H9 (cell line): ENCODE measurements around the gene WHRN. TPM values are rescaled to one million over a fixed set of nuclear protein-coding genes. Genes with fewer than 3 reads are reported as not detected.

ENCODE experiments used
- DNase-seq: peaks from one replicate; pipeline ENCODE4 v3.0.0-alpha.2; 2017
- H2AFZ ChIP-seq: one replicate; pipeline ENCODE4 v1.6.1; 2013; ENCODE audit warnings: mild to moderate bottlenecking, low read length, control low read depth, moderate library complexity
- H2AK5ac ChIP-seq: 2 replicates; pipeline ENCODE4 v1.6.1; 2013; ENCODE audit warnings: low read length, control low read depth, mixed read lengths; ENCODE audit not compliant: insufficient read length
- H2BK120ac ChIP-seq: one replicate; pipeline ENCODE4 v1.6.1; 2013; ENCODE audit warnings: low read depth, mild to moderate bottlenecking, low read length, control low read depth, inconsistent platforms; ENCODE audit not compliant: poor library complexity, severe bottlenecking
- H2BK12ac ChIP-seq: 2 replicates; pipeline ENCODE4 v1.6.1; 2013; ENCODE audit warnings: low read length, control low read depth, mixed read lengths, low read depth; ENCODE audit not compliant: insufficient read length
- H2BK15ac ChIP-seq: 2 replicates; pipeline ENCODE4 v1.6.1; 2013; ENCODE audit warnings: low read depth, low read length, control low read depth
- H2BK20ac ChIP-seq: one replicate; pipeline ENCODE4 v1.6.1; 2013; ENCODE audit warnings: low read depth, mild to moderate bottlenecking, low read length, control low read depth, inconsistent platforms; ENCODE audit not compliant: poor library complexity, severe bottlenecking
- H2BK5ac ChIP-seq: 2 replicates; pipeline ENCODE4 v1.6.1; 2013; ENCODE audit warnings: low read length, control low read depth, mixed read lengths; ENCODE audit not compliant: insufficient read length
- H3K14ac ChIP-seq: 2 replicates; pipeline ENCODE4 v1.6.1; 2013; ENCODE audit warnings: low read length, control low read depth; ENCODE audit not compliant: insufficient read depth
- H3K18ac ChIP-seq: 2 replicates; pipeline ENCODE4 v1.6.1; 2013; ENCODE audit warnings: low read depth, mild to moderate bottlenecking, mixed read lengths, low read length, control low read depth; ENCODE audit not compliant: insufficient read length
- H3K23ac ChIP-seq: 2 replicates; pipeline ENCODE4 v1.6.1; 2013; ENCODE audit warnings: low read length, control low read depth, mixed read lengths, low read depth; ENCODE audit not compliant: insufficient read length
- H3K23me2 ChIP-seq: 2 replicates; pipeline ENCODE4 v1.6.1; 2013; ENCODE audit warnings: low read depth, mild to moderate bottlenecking, mixed read lengths, low read length, control low read depth; ENCODE audit not compliant: insufficient read length, poor library complexity, severe bottlenecking
- H3K27ac ChIP-seq: 2 replicates; pipeline ENCODE4 v1.5.1; 2013; ENCODE audit warnings: low read length, control low read depth, mixed read lengths, low read depth; ENCODE audit not compliant: insufficient read length
- H3K27me3 ChIP-seq: 2 replicates; pipeline ENCODE4 v1.6.1; 2013; ENCODE audit warnings: low read length, control low read depth, inconsistent platforms; ENCODE audit not compliant: insufficient read depth
- H3K4ac ChIP-seq: 2 replicates; pipeline ENCODE4 v1.6.1; 2013; ENCODE audit warnings: low read depth, mild to moderate bottlenecking, control low read depth, inconsistent platforms, low read length, moderate library complexity
- H3K4me1 ChIP-seq: 2 replicates; pipeline ENCODE4 v1.6.1; 2013; ENCODE audit warnings: low read length, control low read depth, inconsistent platforms; ENCODE audit not compliant: insufficient read depth
- H3K4me2 ChIP-seq: 2 replicates; pipeline ENCODE4 v1.6.1; 2013; ENCODE audit warnings: low read length, control low read depth, mixed read lengths; ENCODE audit not compliant: insufficient read length, insufficient read depth
- H3K56ac ChIP-seq: 2 replicates; pipeline ENCODE4 v1.6.1; 2013; ENCODE audit warnings: low read depth, mild to moderate bottlenecking, mixed read lengths, low read length, control low read depth; ENCODE audit not compliant: insufficient read length
- H3K79me1 ChIP-seq: 2 replicates; pipeline ENCODE4 v1.6.1; 2013; ENCODE audit warnings: low read depth, mild to moderate bottlenecking, moderate library complexity, low read length, control low read depth, inconsistent platforms; ENCODE audit not compliant: insufficient read depth, poor library complexity, severe bottlenecking
- H3K79me2 ChIP-seq: 2 replicates; pipeline ENCODE4 v1.6.1; 2013; ENCODE audit warnings: low read length, control low read depth, inconsistent platforms; ENCODE audit not compliant: insufficient read depth
- H3K9ac ChIP-seq: 2 replicates; pipeline ENCODE4 v1.6.1; 2013; ENCODE audit warnings: low read length, control low read depth, mixed read lengths; ENCODE audit not compliant: insufficient read length; ENCODE audit errors: extremely low read depth
- H3K9me3 ChIP-seq: one replicate; pipeline ENCODE4 v1.6.1; 2013; ENCODE audit warnings: low read depth, low read length, inconsistent platforms; ENCODE audit not compliant: control insufficient read depth
- H3T11ph ChIP-seq: one replicate; pipeline ENCODE4 v1.6.1; 2013; ENCODE audit warnings: mild to moderate bottlenecking, low read length, control low read depth, inconsistent platforms
- H4K20me1 ChIP-seq: one replicate; pipeline ENCODE4 v1.6.1; 2013; ENCODE audit not compliant: control insufficient read depth, insufficient read length, insufficient read depth
- H4K5ac ChIP-seq: 2 replicates; pipeline ENCODE4 v1.6.1; 2013; ENCODE audit warnings: low read depth, mild to moderate bottlenecking, mixed read lengths, low read length, control low read depth; ENCODE audit not compliant: insufficient read length
- H4K8ac ChIP-seq: replicated peaks from 2 replicates; pipeline ENCODE4 v1.6.1; 2013; ENCODE audit warnings: low read length, control low read depth, mixed read lengths, low read depth; ENCODE audit not compliant: insufficient read length
- H4K91ac ChIP-seq: 2 replicates; pipeline ENCODE4 v1.6.1; 2013; ENCODE audit warnings: low read depth, mild to moderate bottlenecking, moderate library complexity, mixed read lengths, low read length, control low read depth; ENCODE audit not compliant: insufficient read length
- H3K27ac Mint-ChIP-seq, 3 experiments: 2 replicates in 2 of 3; 3 replicates in 1 of 3; pipeline ENCODE4 v1.8.0; 2020 to 2021; ENCODE audit warnings: mixed read lengths in 3 of 3, mild to moderate bottlenecking in 1 of 3, moderate library complexity in 1 of 3
- H3K27me3 Mint-ChIP-seq: 2 replicates; pipeline ENCODE4 v1.8.0; 2021; ENCODE audit warnings: low read depth, mild to moderate bottlenecking, moderate library complexity, mixed read lengths
- H3K36me3 Mint-ChIP-seq, 3 experiments: 2 replicates in 2 of 3; 3 replicates in 1 of 3; pipeline ENCODE4 v1.8.0; 2020 to 2021; ENCODE audit warnings: low read depth in 3 of 3, mixed read lengths in 3 of 3; ENCODE audit not compliant: insufficient read depth in 1 of 3
- H3K4me1 Mint-ChIP-seq, 2 experiments: 2 replicates each; pipeline ENCODE4 v1.8.0; 2020; ENCODE audit warnings: mixed read lengths in 2 of 2
- H3K4me3 Mint-ChIP-seq, 2 experiments: 2 replicates in 1 of 2; 3 replicates in 1 of 2; pipeline ENCODE4 v1.8.0; 2020 to 2021; ENCODE audit warnings: mild to moderate bottlenecking in 2 of 2, mixed read lengths in 2 of 2, moderate library complexity in 1 of 2
- H3K9me3 Mint-ChIP-seq, 2 experiments: 2 replicates in 1 of 2; 3 replicates in 1 of 2; pipeline ENCODE4 v1.8.0; 2020; ENCODE audit warnings: mild to moderate bottlenecking in 2 of 2, mixed read lengths in 2 of 2, moderate library complexity in 1 of 2
- WGBS: extraction: QIAGEN DNeasy Blood & Tissue Kit; methylation state at CpG from one replicate; pipeline ENCODE4 v1.1.7; 2013; ENCODE audit warnings: missing lambda C conversion rate, low lambda C conversion rate, mixed read lengths; ENCODE audit not compliant: insufficient read length; ENCODE audit errors: extremely low coverage; 5-methylcytosine and 5-hydroxymethylcytosine counted together
- total RNA-seq: library from RNA; stranded (reverse); gene quantifications from 2 replicates; pipeline ENCODE4 v1.2.1, GENCODE V29; 2021
- TF ChIP-seq, protein P1 (sequence below): fragments of 200-600 bp; sonication (generic); conservative IDR thresholded peaks from 3 replicates; pipeline ENCODE4 v1.8.0; 2021; ENCODE audit warnings: antibody characterized with exemption, mild to moderate bottlenecking

The WHRN gene
- total RNA-seq, 1 experiment from 2014 or later, result 2.2 TPM

DNA sequence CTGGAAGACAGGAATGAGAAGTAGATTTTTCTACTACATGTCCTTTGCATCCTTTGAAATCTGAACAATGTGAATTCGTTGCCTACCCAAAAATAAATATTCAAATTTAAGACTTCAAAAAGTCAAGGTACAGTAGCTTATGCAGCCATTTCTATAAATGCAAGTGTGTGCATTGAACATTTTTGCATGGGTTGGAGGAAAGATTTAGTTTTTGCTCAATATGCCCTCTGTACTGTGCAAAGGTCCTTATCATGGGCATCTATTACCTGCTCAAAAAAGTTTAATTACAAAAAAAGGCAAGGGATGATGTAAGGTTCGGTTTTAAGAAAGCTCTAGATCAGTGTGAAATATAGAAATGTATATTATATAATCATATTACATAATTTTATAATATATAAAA, 140.1 kb downstream of the WHRN start:
- no peak overlapping the region for H3K27ac Mint-ChIP-seq
- H3K9me3 Mint-ChIP-seq, result no peaks in the 10 kb centered on the region
- H3K9ac ChIP-seq, result no peak overlapping the region
- H2BK5ac ChIP-seq, result no peak overlapping the region
- 0 out of 2 replicates have a peak, but pooled peaks cover 3% of the 10 kb centered on the region for H3K79me2 ChIP-seq
- no peaks in the 10 kb centered on the region for H3K27me3 ChIP-seq
- no peak overlapping the region for H2BK15ac ChIP-seq
- H2BK20ac ChIP-seq, result no peak overlapping the region
- WGBS, result no CpG with 5 or more reads among the region's 2 CpGs
- H3K27ac ChIP-seq, result no peak overlapping the region
- peaks cover 9% of the 10 kb centered on the region; the same call in 1 of the 2 replicates for H3K4me1 ChIP-seq
- DNase-seq, result no peak
- H4K5ac ChIP-seq, result no peak overlapping the region
- no peak overlapping the region for H3K18ac ChIP-seq
- H3K27me3 Mint-ChIP-seq, result no peaks in the 10 kb centered on the region
- H4K8ac ChIP-seq, result no peak overlapping the region
- H2BK12ac ChIP-seq, result no peak overlapping the region
- H3K4ac ChIP-seq, result no peak overlapping the region
- no peak overlapping the region for H3K14ac ChIP-seq
- no peaks in the 10 kb centered on the region for H3K9me3 ChIP-seq
- H3K4me3 Mint-ChIP-seq, result no peak overlapping the region
- no peak overlapping the region for H2AFZ ChIP-seq
- peaks cover 8 to 10% of the 10 kb centered on the region in 2 experiments for H3K4me1 Mint-ChIP-seq
- H2BK120ac ChIP-seq, result no peak overlapping the region
- H3K23ac ChIP-seq, result no peak overlapping the region
- H3K79me1 ChIP-seq, result no peaks in the 10 kb centered on the region
- H4K20me1 ChIP-seq, result no peaks in the 10 kb centered on the region
- H4K91ac ChIP-seq, result no peak overlapping the region
- TF ChIP-seq, protein P1, sequence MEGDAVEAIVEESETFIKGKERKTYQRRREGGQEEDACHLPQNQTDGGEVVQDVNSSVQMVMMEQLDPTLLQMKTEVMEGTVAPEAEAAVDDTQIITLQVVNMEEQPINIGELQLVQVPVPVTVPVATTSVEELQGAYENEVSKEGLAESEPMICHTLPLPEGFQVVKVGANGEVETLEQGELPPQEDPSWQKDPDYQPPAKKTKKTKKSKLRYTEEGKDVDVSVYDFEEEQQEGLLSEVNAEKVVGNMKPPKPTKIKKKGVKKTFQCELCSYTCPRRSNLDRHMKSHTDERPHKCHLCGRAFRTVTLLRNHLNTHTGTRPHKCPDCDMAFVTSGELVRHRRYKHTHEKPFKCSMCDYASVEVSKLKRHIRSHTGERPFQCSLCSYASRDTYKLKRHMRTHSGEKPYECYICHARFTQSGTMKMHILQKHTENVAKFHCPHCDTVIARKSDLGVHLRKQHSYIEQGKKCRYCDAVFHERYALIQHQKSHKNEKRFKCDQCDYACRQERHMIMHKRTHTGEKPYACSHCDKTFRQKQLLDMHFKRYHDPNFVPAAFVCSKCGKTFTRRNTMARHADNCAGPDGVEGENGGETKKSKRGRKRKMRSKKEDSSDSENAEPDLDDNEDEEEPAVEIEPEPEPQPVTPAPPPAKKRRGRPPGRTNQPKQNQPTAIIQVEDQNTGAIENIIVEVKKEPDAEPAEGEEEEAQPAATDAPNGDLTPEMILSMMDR, result no peak
- H2AK5ac ChIP-seq, result no peak overlapping the region
- peaks cover 46 to 53% (median 47%) of the 10 kb centered on the region in 3 experiments for H3K36me3 Mint-ChIP-seq
- H3T11ph ChIP-seq, result no peak overlapping the region
- H3K4me2 ChIP-seq, result no peak overlapping the region
- H3K23me2 ChIP-seq, result peaks cover 5% of the 10 kb centered on the region
- no peak overlapping the region for H3K56ac ChIP-seq
